Measurements from ENCODE around the gene TNS2.
A peak's percentile ranks its signal among the peaks of the same experiment; 100 is the strongest.
"Not testable (repeated sequence)": the region's sequence is repeated elsewhere in the genome, so short reads cannot be mapped to it uniquely, and the experiment has no call there.

The TNS2 gene

GRCh38 chr12:53102883-53103807 lies 53.3 kb downstream of the TNS2 start, which contains the start of gene SOAT2:
SOAT2 (plus strand) TSS chr12:53103486; CDS start chr12:53103578, 92 bp downstream.
- Mint-ChIP-seq H3K27ac (peak within 1 kb of the TSS; percentile 77), H3K4me3 (peak within 1 kb of the TSS; percentile 29), H3K4me1 (peaks cover 54% of the 10 kb centered on the region), H3K36me3 (no peaks in the 10 kb centered on the region), H3K9me3 (no peaks in the 10 kb centered on the region), H3K27me3 (peaks cover 19% of the 10 kb centered on the region)
- DNase-seq: peak; percentile 66
- CTCF ChIA-PET: interaction anchor here (1.0 to 9.1 kb wide), 9 partner anchors 9 to 97 kb away, joined by 3 to 250 read pairs (median 5); partner anchors contain the start of genes EIF4B and SPRYD3

- peak; percentile 53 for DNase-seq
- CTCF ChIA-PET: interaction anchor here (1.2 to 9.1 kb wide), 4 partner anchors 10 to 56 kb away, joined by 3 to 250 read pairs (median 6); no protein-coding TSS in a partner anchor
- peak overlapping the region; percentile 77 for H3K27ac Mint-ChIP-seq
These were observed 54.0 kb downstream of the TNS2 start for GRCh38 chr12:53103860-53104305.

DNA sequence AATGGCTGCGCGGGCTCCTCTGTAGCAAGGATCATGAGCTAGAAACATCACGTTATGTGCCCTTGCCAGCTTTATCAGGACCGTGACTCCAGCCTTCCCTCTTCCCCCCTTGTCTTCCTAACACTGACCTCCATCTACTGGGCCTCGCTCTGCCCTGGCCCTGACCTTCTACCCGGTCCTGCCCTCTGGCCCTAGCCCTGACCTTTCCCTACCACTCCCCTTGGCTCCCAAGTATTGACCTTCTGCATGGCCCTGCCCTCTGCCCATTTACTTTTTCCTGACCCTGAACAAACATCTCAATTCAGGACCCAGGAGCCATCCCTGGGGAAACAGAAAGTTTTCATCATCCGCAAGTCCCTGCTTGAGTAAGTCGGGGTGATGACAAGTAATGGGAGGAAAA lies 55.4 kb downstream of the TNS2 start:
- peaks cover 4% of the 10 kb centered on the region for H3K27me3 Mint-ChIP-seq
- H3K4me1 Mint-ChIP-seq: peaks cover 40% of the 10 kb centered on the region
- no peaks in the 10 kb centered on the region for H3K36me3 Mint-ChIP-seq
- no peak for DNase-seq
- H3K27ac Mint-ChIP-seq: peak overlapping the region; percentile 11
- H3K4me3 Mint-ChIP-seq: no peak overlapping the region
- CTCF ChIA-PET: interaction anchor here (1.7 kb wide), 1 partner anchor 39 kb away, joined by 6 read pairs; no protein-coding TSS in a partner anchor
- no peaks in the 10 kb centered on the region for H3K9me3 Mint-ChIP-seq

More at GRCh38 chr12:53103860-53104305, 54.0 kb downstream of the TNS2 start:
- peaks cover 46% of the 10 kb centered on the region for H3K4me1 Mint-ChIP-seq
- peak overlapping the region; percentile 29 for H3K4me3 Mint-ChIP-seq
- no peaks in the 10 kb centered on the region for H3K36me3 Mint-ChIP-seq
- peaks cover 12% of the 10 kb centered on the region for H3K27me3 Mint-ChIP-seq
- H3K9me3 Mint-ChIP-seq: no peaks in the 10 kb centered on the region

DNA sequence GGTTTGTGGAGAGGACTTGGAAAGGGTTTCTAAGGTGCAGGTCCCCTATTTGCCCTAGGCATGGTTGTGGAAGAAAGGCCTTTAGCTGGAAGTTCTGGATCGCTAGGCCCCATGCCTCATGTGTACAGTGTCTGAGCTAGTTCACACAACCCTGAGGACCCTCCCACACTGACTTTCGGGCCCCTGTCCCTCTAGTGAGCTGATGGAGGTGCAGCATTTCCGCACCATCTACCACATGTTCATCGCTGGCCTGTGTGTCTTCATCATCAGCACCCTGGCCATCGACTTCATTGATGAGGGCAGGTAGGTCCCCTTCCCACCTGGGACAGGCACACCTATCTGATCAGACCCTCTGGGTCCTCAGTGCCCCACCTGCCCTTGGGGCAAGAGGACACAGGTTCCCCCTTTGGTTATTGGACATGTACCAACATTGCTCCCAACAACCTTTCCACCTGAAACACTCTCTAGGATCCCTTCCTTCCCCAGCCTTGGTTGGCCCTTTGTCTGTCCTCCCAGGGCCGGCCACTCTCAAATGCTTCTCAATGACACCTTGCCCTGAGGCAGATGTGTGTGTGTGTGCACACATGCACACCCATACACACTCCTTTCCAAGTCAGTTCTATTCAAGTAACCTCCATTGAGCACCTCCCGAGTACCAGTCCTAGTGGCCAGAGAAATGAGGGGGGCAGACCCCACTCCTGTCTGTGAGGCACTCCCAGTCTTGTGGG lies 56.0 kb downstream of the TNS2 start:
- Mint-ChIP-seq H3K4me1 (peaks cover 36% of the 10 kb centered on the region), H3K36me3 (no peaks in the 10 kb centered on the region), H3K27ac (no peak overlapping the region), H3K9me3 (no peaks in the 10 kb centered on the region), H3K4me3 (no peak overlapping the region), H3K27me3 (peaks cover 1% of the 10 kb centered on the region)
- no peak for DNase-seq
- CTCF ChIA-PET: interaction anchor here (1.7 kb wide), 1 partner anchor 40 kb away, joined by 6 read pairs; no protein-coding TSS in a partner anchor

DNA sequence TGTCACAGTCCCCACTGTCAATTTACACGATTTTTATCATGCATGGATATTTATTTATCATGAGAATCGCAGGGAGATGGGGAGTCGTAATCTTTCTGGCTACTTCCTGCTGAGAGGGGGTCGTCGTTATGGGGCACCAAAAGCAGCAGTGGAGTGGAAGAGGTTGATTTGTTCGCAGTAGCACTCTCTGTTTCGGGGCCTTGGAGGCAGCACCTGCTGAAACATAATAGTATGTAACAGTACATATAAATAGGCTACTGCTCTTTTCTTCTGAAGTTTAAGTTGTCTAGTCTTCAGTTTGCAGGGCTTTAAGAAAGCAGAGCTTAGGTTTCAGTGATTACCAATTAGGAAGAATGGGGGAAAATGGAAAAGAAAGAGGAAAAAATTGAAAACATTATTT lies 57.3 kb downstream of the TNS2 start:
- no peak overlapping the region for H3K4me3 Mint-ChIP-seq
- H3K27me3 Mint-ChIP-seq: no peaks in the 10 kb centered on the region
- H3K9me3 Mint-ChIP-seq: no peaks in the 10 kb centered on the region
- H3K4me1 Mint-ChIP-seq: peaks cover 30% of the 10 kb centered on the region
- H3K27ac Mint-ChIP-seq: no peak overlapping the region
- no peak for DNase-seq
- CTCF ChIA-PET: no interaction called here
- no peaks in the 10 kb centered on the region for H3K36me3 Mint-ChIP-seq

- not testable (repeated sequence) for DNase-seq, H3K27me3 Mint-ChIP-seq, H3K27ac Mint-ChIP-seq, H3K36me3 Mint-ChIP-seq, H3K4me3 Mint-ChIP-seq, H3K9me3 Mint-ChIP-seq, H3K4me1 Mint-ChIP-seq
- CTCF ChIA-PET: interaction anchor here (1.2 kb wide), 1 partner anchor 46 kb away, joined by 3 read pairs; no protein-coding TSS in a partner anchor
These were observed 62.6 kb downstream of the TNS2 start for GRCh38 chr12:53112431-53112830.

DNA sequence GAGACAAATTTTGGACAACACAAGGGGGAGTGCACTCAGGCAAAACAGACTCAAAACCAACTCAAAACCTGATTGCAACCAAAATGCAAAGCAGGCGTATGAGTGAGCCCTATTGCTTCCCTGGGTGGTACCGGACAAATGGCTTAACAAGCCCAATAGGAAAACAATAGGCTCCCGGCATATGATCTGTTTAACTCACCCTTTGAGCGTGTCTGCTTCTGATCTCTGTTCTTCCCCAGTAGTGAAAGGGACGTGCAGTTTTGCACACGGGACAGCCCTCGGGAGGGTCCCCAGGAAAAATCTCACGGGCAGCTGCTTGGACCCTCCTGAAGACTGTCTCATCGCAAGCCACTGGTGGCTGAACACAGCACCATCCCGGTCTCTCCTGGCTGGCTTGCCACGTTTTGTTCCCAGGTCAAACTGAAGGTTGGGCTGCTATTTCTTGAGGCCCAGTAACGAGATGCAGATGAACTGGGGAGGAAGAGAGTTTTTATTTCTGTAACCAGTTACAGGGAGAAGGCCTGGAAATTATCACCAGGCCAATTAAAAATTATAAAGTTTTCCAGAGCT lies 63.4 kb downstream of the TNS2 start:
- no peak for DNase-seq
- Mint-ChIP-seq H3K27me3 (peaks cover 2% of the 10 kb centered on the region), H3K36me3 (no peaks in the 10 kb centered on the region), H3K27ac (no peak overlapping the region), H3K4me1 (no peaks in the 10 kb centered on the region), H3K9me3 (no peaks in the 10 kb centered on the region), H3K4me3 (no peak overlapping the region)
- CTCF ChIA-PET: no interaction called here

DNA sequence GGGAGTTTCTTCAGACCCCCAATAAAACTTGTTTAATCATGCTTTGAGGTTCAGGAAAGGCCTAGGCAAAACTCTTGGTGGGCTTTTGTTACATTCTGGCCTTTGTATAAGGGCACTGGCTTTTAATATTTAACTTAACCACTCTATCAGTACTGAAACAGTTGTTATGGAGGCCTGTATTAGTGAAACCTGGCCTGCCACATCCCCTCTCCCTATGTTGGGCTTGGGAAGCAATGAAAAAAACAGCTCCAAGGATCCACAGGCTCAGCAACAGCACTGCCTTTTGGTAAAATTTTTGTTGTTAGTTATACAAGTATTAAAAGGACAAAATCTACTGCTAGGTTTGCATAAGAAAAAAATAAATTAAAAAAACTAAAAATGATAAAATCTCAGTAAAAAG lies 64.1 kb downstream of the TNS2 start:
- CTCF ChIA-PET: no interaction called here
- Mint-ChIP-seq H3K4me3 (no peak overlapping the region), H3K27ac (no peak overlapping the region), H3K36me3 (no peaks in the 10 kb centered on the region), H3K9me3 (no peaks in the 10 kb centered on the region), H3K4me1 (no peaks in the 10 kb centered on the region), H3K27me3 (peaks cover 4% of the 10 kb centered on the region)
- DNase-seq: no peak
